NT2/D1 (cell line): ENCODE measurements around the gene NEU2.

Experiments
- YY1 ChIP-seq: IDR thresholded peaks from 2 replicates; pipeline ENCODE4 v1.6.1; 2011; ENCODE audit not compliant: insufficient read length, insufficient read depth
- ZNF274 ChIP-seq: IDR thresholded peaks from 2 replicates; pipeline ENCODE4 v1.6.1; 2011; ENCODE audit warnings: mild to moderate bottlenecking, low read depth, low read length

DNA sequence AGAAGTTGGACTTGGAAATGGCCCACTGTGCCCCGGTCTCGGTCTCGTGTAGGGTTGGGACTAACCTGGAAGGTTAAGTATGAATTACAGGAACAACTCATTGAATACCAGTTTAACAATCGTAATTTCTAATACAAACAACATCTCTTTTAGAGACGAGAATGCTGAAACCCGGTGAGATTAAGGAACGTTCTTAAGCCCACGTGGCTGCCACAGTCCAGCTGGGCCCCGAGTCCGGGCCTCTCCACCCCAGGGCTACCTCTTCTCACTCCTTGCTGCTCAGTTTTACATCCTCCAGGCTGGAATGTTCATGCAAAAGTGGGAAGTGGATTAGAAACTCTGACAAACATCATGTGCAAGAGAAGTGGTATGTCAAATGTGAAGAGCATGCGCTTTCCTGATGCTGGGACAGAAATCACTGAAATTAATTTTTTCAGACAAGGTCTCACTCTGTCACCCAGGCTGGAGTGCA is 48.8 kb upstream of the NEU2 start:
- TF ChIP-seq YY1 (no peak), ZNF274 (no peak)
